Gastrocnemius medialis (tissue), 4 donors: Measurements from ENCODE around the gene CRTAC1.

ENCODE experiments used
- POLR2A ChIP-seq, 2 donors: fragments of 450-650 bp; IDR thresholded peaks; one replicate each; pipeline ENCODE4 v1.6.1; 2017; ENCODE audit warnings: antibody characterized with exemption in 2 of 2, mild to moderate bottlenecking in 2 of 2, moderate library complexity in 2 of 2
- TF ChIP-seq, protein P1 (sequence below), 5 experiments: fragments of 450-650 bp in 3 of 5; fragments of 200-600 bp in 2 of 5; sonication (generic) in 2 of 5; IDR thresholded peaks in 4 of 5; conservative IDR thresholded peaks in 1 of 5; 1 replicate in 4 of 5; 2 replicates in 1 of 5; pipeline ENCODE4 v1.5.1; 2016 to 2019; ENCODE audit warnings: antibody characterized with exemption in 5 of 5, mild to moderate bottlenecking in 3 of 5, moderate library complexity in 3 of 5

DNA sequence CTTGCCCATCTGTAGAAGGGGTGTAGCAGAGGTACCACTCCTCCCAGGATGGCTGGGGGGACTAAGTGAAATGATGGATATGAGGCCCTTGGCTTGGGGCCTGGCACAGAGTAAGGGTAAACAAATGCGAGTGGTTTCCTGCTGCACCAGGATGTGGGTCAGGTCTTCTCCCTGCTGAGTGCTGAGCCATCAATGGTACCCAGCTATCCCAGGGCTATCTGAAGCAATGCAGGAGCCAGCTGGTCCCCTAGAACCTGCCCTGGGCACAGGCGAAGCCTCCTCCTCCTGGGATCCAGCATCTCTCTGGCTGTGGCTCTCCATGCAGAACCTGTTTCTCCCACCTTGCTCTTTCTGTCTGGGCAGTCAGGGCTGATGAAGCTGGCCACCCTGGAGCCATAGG, 201.7 kb downstream of the CRTAC1 start:
- TF ChIP-seq POLR2A (IDR thresholded peaks at IDR 0.05) = no peak
- TF ChIP-seq, protein P1, sequence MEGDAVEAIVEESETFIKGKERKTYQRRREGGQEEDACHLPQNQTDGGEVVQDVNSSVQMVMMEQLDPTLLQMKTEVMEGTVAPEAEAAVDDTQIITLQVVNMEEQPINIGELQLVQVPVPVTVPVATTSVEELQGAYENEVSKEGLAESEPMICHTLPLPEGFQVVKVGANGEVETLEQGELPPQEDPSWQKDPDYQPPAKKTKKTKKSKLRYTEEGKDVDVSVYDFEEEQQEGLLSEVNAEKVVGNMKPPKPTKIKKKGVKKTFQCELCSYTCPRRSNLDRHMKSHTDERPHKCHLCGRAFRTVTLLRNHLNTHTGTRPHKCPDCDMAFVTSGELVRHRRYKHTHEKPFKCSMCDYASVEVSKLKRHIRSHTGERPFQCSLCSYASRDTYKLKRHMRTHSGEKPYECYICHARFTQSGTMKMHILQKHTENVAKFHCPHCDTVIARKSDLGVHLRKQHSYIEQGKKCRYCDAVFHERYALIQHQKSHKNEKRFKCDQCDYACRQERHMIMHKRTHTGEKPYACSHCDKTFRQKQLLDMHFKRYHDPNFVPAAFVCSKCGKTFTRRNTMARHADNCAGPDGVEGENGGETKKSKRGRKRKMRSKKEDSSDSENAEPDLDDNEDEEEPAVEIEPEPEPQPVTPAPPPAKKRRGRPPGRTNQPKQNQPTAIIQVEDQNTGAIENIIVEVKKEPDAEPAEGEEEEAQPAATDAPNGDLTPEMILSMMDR (IDR thresholded peaks at IDR 0.05 in 4 of 5, conservative IDR thresholded peaks at IDR 0.05 in 1 of 5) = no peak
